ENCODE measurements around the gene KCNK3.
"Not testable (repeated sequence)": the region's sequence is repeated elsewhere in the genome, so short reads cannot be mapped to it uniquely, and the experiment has no call there.

KCNK3 gene

GRCh38 chr2:26738481-26738880 lies 46.0 kb downstream of the KCNK3 start:
- in situ Hi-C loops (cut with HindIII; ENCODE audit: low pct_ligation_motif_present, low pct_unique_long_range_greater_than_20kb, low sequenced_read_pairs), result no loop called here

GRCh38 chr2:26739514-26739913 lies 47.0 kb downstream of the KCNK3 start:
- in situ Hi-C loops (cut with HindIII; ENCODE audit: low pct_ligation_motif_present, low pct_unique_long_range_greater_than_20kb, low sequenced_read_pairs), result no loop called here
- DNase-seq, result no peak

More at GRCh38 chr2:26738481-26738880, 46.0 kb downstream of the KCNK3 start:
- DNase-seq, result no peak

- DNase-seq, result no peak
- in situ Hi-C loops (cut with HindIII; ENCODE audit: low pct_ligation_motif_present, low pct_unique_long_range_greater_than_20kb, low sequenced_read_pairs), result no loop called here
These were observed 47.8 kb downstream of the KCNK3 start for GRCh38 chr2:26740346-26740745.

- no peak for DNase-seq
- in situ Hi-C loops (cut with HindIII; ENCODE audit: low pct_ligation_motif_present, low pct_unique_long_range_greater_than_20kb, low sequenced_read_pairs), result no loop called here
These were observed 48.4 kb downstream of the KCNK3 start for GRCh38 chr2:26740890-26741302.

DNA sequence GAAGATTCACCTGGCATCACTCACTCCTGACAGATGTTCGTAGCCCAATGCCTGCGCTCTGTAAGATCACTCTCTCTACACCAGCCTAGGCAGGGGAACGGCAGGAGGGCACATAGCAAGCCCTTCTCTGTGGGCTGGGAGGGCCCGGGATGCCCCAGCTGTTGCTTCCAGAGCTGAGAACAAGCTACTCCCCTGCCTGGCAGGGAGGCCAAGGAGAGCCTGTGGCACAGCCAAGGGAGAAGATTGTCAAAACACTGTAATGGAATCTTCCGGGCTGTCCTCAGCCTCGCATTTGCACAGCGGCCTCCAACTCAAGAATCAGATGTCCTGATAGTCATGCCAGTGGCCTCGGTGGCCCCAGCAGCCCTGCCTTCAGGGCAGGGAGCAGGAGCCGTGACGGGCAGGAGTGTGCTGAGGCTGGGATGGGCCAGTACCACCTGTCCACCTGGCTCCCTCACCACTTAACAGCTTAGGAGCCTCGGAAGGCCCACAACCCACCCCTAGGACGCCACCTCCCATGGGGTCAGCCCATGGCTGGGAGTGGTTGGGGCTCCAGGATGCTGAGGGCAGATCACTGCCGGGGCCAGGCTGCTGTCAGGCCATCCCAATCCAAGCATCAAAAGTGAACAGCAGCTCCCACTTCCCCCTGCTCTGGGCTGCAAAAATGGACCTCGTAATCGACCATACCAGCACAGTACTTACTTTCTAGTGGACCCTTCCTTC lies 49.7 kb downstream of the KCNK3 start:
- DNase-seq, result no peak
- in situ Hi-C loops (cut with HindIII; ENCODE audit: low pct_ligation_motif_present, low pct_unique_long_range_greater_than_20kb, low sequenced_read_pairs), result no loop called here

GRCh38 chr2:26743852-26744251 lies 51.3 kb downstream of the KCNK3 start:
- in situ Hi-C loops (cut with HindIII; ENCODE audit: low pct_ligation_motif_present, low pct_unique_long_range_greater_than_20kb, low sequenced_read_pairs), result no loop called here
- DNase-seq, result no peak

DNA sequence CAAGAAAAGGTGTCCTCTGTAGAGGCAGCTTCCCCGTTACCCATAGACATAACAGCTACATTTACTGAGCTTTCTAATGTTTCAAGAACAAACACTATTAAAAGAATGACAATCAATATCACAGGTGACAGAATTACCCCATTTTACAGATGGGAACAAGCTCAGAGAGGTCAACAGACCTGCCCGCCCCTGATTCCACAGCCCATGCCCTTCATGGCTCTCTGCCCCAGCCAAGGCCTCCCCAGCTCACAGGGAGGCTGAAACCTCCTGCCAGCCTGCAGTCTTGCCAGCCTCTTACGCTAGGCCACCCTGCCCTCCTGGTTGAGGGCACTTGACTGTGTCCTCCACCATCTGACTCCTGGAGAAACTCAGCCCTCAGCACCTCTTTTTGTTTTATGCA lies 52.4 kb downstream of the KCNK3 start:
- in situ Hi-C loops (cut with HindIII; ENCODE audit: low pct_ligation_motif_present, low pct_unique_long_range_greater_than_20kb, low sequenced_read_pairs), result no loop called here
- DNase-seq, result no peak

DNA sequence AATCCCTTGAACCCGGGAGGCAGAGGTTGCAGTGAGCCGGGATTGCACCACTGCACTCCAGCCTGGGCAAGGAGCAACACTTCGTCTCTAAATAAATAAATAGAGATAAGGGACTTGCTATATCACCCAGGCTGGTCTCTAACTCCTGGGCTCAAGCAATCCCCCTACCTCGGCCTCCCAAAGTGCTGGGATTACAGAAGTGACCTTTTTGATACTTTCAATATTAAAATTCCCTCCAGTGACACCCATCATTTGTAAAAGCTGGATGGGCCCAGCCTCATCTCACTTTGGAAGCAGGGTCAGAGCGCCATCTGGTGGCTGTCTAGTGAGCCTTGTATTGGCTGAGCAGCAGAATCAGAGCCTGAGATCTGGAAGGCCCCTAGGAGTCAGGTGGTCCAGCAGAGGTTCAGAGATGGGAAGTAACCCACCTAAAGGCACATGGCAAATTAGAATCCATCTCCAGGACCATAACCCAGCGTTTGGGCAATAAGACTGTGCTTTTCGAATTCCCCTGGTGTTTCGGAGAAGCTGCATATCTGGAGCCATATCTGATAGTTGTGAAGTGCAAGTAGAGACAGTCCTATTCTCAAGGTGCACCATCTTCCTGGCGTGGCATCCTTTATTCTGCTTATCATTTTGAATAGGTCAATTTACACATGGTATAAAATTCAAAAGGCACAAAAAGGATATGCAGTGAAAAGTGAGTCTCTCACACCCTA lies 53.2 kb downstream of the KCNK3 start:
- in situ Hi-C loops (cut with HindIII; ENCODE audit: low pct_ligation_motif_present, low pct_unique_long_range_greater_than_20kb, low sequenced_read_pairs), result no loop called here
- DNase-seq, result peak; percentile 77

GRCh38 chr2:26746934-26747333 lies 54.4 kb downstream of the KCNK3 start:
- in situ Hi-C loops (cut with HindIII; ENCODE audit: low pct_ligation_motif_present, low pct_unique_long_range_greater_than_20kb, low sequenced_read_pairs), result no loop called here

DNA sequence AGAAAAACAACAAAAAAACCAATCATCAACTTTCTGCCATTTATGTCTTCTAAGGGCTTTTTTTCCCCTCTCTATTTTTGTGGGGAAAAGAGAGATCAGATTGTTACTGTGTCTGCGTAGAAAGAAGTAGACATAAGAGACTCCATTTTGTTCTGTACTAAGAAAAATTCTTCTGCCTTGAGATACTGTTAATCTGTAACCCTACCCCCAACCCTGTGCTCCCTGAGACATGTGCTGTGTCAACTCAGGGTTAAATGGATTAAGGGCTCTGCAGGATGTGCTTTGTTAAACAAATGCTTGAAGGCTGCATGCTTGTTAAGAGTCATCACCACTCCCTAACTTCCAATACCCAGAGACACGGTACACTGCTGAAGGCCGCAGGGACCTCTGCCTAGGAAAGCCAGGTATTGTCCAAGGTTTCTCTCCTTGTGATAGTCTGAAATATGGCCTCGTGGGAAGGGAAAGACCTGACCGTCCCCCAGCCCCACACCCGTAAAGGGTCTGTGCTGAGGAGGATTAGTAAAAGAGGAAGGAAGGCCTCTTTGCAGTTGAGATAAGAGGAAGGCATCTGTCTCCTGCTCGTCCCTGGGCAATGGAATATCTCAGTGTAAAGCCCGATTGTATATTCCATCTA lies 57.4 kb downstream of the KCNK3 start:
- in situ Hi-C loops (cut with HindIII; ENCODE audit: low pct_ligation_motif_present, low pct_unique_long_range_greater_than_20kb, low sequenced_read_pairs), result loop anchor here (25.0 kb wide), 1 partner anchor 163 kb away; no protein-coding TSS in a partner anchor
- DNase-seq, result peak; percentile 39

More at GRCh38 chr2:26746934-26747333, 54.4 kb downstream of the KCNK3 start:
- DNase-seq, result no peak

DNA sequence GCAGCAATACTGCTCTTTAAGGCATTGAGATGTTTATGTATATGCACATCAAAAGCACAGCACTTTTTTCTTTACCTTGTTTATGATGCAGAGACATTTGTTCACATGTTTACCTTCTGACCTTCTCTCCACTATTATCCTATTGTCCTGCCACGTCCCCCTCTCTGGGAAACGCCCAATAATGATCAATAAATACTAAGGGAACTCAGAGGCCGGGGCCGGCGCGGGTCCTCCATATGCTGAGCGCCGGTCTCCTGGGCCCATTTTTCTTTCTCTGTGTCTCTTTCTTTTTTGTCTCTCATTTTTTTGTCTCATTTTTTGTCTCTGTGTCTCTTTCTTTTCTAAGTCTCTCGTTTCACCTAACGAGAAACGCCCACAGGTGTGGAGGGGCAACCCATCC lies 57.9 kb downstream of the KCNK3 start:
- DNase-seq, result not testable (repeated sequence)
- in situ Hi-C loops (cut with HindIII; ENCODE audit: low pct_ligation_motif_present, low pct_unique_long_range_greater_than_20kb, low sequenced_read_pairs), result loop anchor here (25.0 kb wide), 1 partner anchor 163 kb away; no protein-coding TSS in a partner anchor

DNA sequence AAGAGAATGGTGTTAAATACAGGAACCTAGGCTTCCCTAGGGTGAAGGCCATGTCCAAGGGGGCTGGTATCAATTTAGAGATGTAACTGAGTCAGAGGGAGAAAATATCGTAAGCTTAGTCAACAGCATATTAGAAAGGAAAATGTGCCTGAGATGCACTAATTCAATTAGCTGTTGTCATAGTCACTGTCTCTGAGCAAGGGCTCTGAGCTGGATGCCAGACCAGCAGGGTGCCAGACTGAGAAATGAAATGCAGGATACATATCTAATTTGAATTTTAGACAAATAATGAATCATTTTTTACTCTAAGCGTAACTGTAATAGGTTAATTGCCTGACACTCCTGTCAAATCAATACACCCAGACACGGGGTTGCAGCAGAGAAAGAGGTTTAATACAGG lies 60.1 kb downstream of the KCNK3 start:
- in situ Hi-C loops (cut with HindIII; ENCODE audit: low pct_ligation_motif_present, low pct_unique_long_range_greater_than_20kb, low sequenced_read_pairs), result loop anchor here (25.0 kb wide), 1 partner anchor 165 kb away; no protein-coding TSS in a partner anchor
- DNase-seq, result no peak

GRCh38 chr2:26754539-26754938 lies 62.0 kb downstream of the KCNK3 start:
- no peak for DNase-seq
- in situ Hi-C loops (cut with HindIII; ENCODE audit: low pct_ligation_motif_present, low pct_unique_long_range_greater_than_20kb, low sequenced_read_pairs), result loop anchor here (25.0 kb wide), 1 partner anchor 167 kb away; no protein-coding TSS in a partner anchor

GRCh38 chr2:26754972-26755670 lies 62.6 kb downstream of the KCNK3 start:
- in situ Hi-C loops (cut with HindIII; ENCODE audit: low pct_ligation_motif_present, low pct_unique_long_range_greater_than_20kb, low sequenced_read_pairs), result loop anchor here (25.0 kb wide), 1 partner anchor 168 kb away; no protein-coding TSS in a partner anchor
- DNase-seq, result peak; percentile 64

- DNase-seq, result no peak
- in situ Hi-C loops (cut with HindIII; ENCODE audit: low pct_ligation_motif_present, low pct_unique_long_range_greater_than_20kb, low sequenced_read_pairs), result loop anchor here (25.0 kb wide), 1 partner anchor 169 kb away; no protein-coding TSS in a partner anchor
These were observed 63.8 kb downstream of the KCNK3 start for GRCh38 chr2:26756337-26756736.

GRCh38 chr2:26757873-26758789 lies 65.6 kb downstream of the KCNK3 start:
- in situ Hi-C loops (cut with HindIII; ENCODE audit: low pct_ligation_motif_present, low pct_unique_long_range_greater_than_20kb, low sequenced_read_pairs), result loop anchor here (25.0 kb wide), 1 partner anchor 171 kb away; no protein-coding TSS in a partner anchor
- DNase-seq, result peak; percentile 99

DNA sequence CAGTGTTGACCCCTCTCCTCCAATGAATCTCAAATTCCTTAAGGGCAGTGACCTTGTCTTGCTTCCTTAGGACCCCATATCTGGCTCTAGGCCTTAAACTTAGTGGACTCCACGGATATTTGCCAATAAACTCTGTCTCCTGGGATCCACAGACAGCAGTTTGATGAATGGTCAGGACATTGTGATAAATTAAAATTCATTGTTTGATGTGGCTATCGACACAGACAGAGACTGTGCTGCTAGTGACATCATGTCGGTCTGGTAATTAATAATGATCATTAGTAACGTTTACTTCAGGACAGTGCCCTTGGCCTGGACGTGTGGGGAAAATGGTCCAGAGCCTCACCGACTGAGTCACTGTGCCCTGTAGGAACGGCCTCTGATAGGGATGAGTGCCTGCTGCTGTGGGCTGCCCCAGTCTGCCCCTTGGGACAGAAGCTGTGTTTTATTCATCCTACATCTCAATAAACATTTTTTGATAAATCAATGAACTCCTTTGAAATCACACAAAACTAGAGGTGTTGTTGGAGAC lies 66.3 kb downstream of the KCNK3 start:
- DNase-seq, result peak; percentile 70
- in situ Hi-C loops (cut with HindIII; ENCODE audit: low pct_ligation_motif_present, low pct_unique_long_range_greater_than_20kb, low sequenced_read_pairs), result loop anchor here (25.0 kb wide), 1 partner anchor 172 kb away; no protein-coding TSS in a partner anchor

All from ACHN (cell line).